HFFc6 (cell line): ENCODE measurements around the gene LDLRAD3. TPM values are rescaled to one million over a fixed set of nuclear protein-coding genes. Genes with fewer than 3 reads are reported as not detected.

Experiments
- DNase-seq: peaks from one replicate; pipeline ENCODE4 v3.0.0-alpha.2; 2018
- H3K27ac Mint-ChIP-seq: 2 replicates; pipeline ENCODE4 v1.8.0; 2020; ENCODE audit warnings: mild to moderate bottlenecking, mixed read lengths
- H3K27me3 Mint-ChIP-seq: 2 replicates; pipeline ENCODE4 v1.8.0; 2021; ENCODE audit warnings: mild to moderate bottlenecking, moderate library complexity, mixed read lengths; ENCODE audit not compliant: insufficient read depth
- H3K36me3 Mint-ChIP-seq: 2 replicates; pipeline ENCODE4 v1.8.0; 2021; ENCODE audit warnings: low read depth, mixed read lengths
- H3K4me1 Mint-ChIP-seq: 2 replicates; pipeline ENCODE4 v1.8.0; 2020; ENCODE audit warnings: low read depth, mixed read lengths
- H3K4me3 Mint-ChIP-seq: 2 replicates; pipeline ENCODE4 v1.8.0; 2020; ENCODE audit warnings: mild to moderate bottlenecking, moderate library complexity, mixed read lengths
- H3K9me3 Mint-ChIP-seq: 2 replicates; pipeline ENCODE4 v1.8.0; 2020; ENCODE audit warnings: mild to moderate bottlenecking, mixed read lengths
- CTCF ChIP-seq: fragments of 200-600 bp; sonication (generic); IDR thresholded peaks from 2 replicates; pipeline ENCODE4 v1.5.0; 2021; ENCODE audit warnings: antibody characterized with exemption, mild to moderate bottlenecking
- total RNA-seq, 6 experiments: library from RNA; stranded (reverse); fragmentation: NEBNext Ultra II Directional; extraction: Animal tissue kit (Norgen Biotek cat#: 25700); gene quantifications; 2 replicates in 1 of 6; 3 replicates in 5 of 6; pipeline ENCODE4 v1.2.3, GENCODE V29; 2021

LDLRAD3 gene
- total RNA-seq, 6 experiments from 2014 or later = 5.2 to 6.5 (median 5.6) TPM

GRCh38 chr11:35955636-35956035, 11.8 kb downstream of the LDLRAD3 start:
- H3K27me3 Mint-ChIP-seq = no peaks in the 10 kb centered on the region
- no peaks in the 10 kb centered on the region for H3K36me3 Mint-ChIP-seq

GRCh38 chr11:35962369-35963138, 18.7 kb downstream of the LDLRAD3 start:
- Mint-ChIP-seq H3K4me3 (no peak overlapping the region), H3K4me1 (no peaks in the 10 kb centered on the region), H3K9me3 (no peaks in the 10 kb centered on the region), H3K36me3 (no peaks in the 10 kb centered on the region), H3K27me3 (no peaks in the 10 kb centered on the region), H3K27ac (no peak overlapping the region)
- DNase-seq = no peak
- no peak for TF ChIP-seq CTCF

More at GRCh38 chr11:35955636-35956035, 11.8 kb downstream of the LDLRAD3 start:
- Mint-ChIP-seq H3K4me1 (no peaks in the 10 kb centered on the region), H3K9me3 (no peaks in the 10 kb centered on the region), H3K27ac (no peak overlapping the region), H3K4me3 (no peak overlapping the region)
- no peak for DNase-seq
- no peak for TF ChIP-seq CTCF

- DNase-seq = no peak
- TF ChIP-seq CTCF = no peak
- Mint-ChIP-seq H3K4me1 (no peaks in the 10 kb centered on the region), H3K27ac (no peak overlapping the region), H3K4me3 (no peak overlapping the region), H3K27me3 (no peaks in the 10 kb centered on the region), H3K36me3 (no peaks in the 10 kb centered on the region), H3K9me3 (no peaks in the 10 kb centered on the region)
These were observed 20.0 kb downstream of the LDLRAD3 start for GRCh38 chr11:35963911-35964310.

- Mint-ChIP-seq H3K27ac (no peak overlapping the region), H3K27me3 (no peaks in the 10 kb centered on the region), H3K4me1 (no peaks in the 10 kb centered on the region), H3K36me3 (no peaks in the 10 kb centered on the region), H3K9me3 (no peaks in the 10 kb centered on the region), H3K4me3 (no peak overlapping the region)
- no peak for DNase-seq
- no peak for TF ChIP-seq CTCF
These were observed 21.0 kb downstream of the LDLRAD3 start for GRCh38 chr11:35964841-35965240.

- no peaks in the 10 kb centered on the region for H3K36me3 Mint-ChIP-seq
- H3K4me3 Mint-ChIP-seq = no peak overlapping the region
- H3K27ac Mint-ChIP-seq = no peak overlapping the region
- H3K4me1 Mint-ChIP-seq = no peaks in the 10 kb centered on the region
- H3K9me3 Mint-ChIP-seq = no peaks in the 10 kb centered on the region
- DNase-seq = no peak
- TF ChIP-seq CTCF = no peak
- no peaks in the 10 kb centered on the region for H3K27me3 Mint-ChIP-seq
These were observed 23.2 kb downstream of the LDLRAD3 start for GRCh38 chr11:35967042-35967441.
